Gastrocnemius medialis (tissue), 4 donors: ENCODE data around the gene MARCHF10.

Experiments used
- POLR2A ChIP-seq, 2 donors: fragments of 450-650 bp; IDR thresholded peaks; one replicate each; pipeline ENCODE4 v1.6.1; 2017; ENCODE audit warnings: antibody characterized with exemption in 2 of 2, mild to moderate bottlenecking in 2 of 2, moderate library complexity in 2 of 2
- TF ChIP-seq, protein P1 (sequence below), 5 experiments: fragments of 450-650 bp in 3 of 5; fragments of 200-600 bp in 2 of 5; sonication (generic) in 2 of 5; IDR thresholded peaks in 4 of 5; conservative IDR thresholded peaks in 1 of 5; 1 replicate in 4 of 5; 2 replicates in 1 of 5; pipeline ENCODE4 v1.5.1; 2016 to 2019; ENCODE audit warnings: antibody characterized with exemption in 5 of 5, mild to moderate bottlenecking in 3 of 5, moderate library complexity in 3 of 5

DNA sequence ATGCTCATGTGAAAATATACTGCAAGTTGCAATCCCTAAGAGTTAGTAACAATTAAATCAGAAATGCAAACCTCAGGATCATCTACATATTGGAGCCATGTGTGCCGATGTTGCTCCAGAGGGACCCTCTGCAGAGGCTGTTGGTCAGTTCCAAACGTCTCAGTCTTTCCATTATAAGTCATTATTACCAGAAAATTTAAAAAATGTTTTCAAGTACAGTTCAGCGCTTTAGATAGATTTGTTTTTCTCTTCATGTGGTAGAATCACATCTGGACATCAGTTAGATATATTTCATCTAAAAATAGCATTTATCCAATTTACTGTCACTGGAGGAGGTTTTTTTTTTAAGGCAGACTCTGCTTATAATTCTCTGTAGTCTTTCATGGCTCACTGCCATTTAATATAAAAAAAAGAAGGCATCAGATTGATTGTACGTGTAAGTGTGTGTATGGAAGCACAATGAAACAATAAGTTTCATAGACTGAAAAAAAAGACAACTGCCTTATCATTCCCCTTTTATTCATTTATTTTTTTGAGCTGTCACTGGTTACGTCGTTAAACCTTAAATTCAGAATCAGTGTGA is 46.1 kb upstream of the MARCHF10 start:
- TF ChIP-seq, protein P1, sequence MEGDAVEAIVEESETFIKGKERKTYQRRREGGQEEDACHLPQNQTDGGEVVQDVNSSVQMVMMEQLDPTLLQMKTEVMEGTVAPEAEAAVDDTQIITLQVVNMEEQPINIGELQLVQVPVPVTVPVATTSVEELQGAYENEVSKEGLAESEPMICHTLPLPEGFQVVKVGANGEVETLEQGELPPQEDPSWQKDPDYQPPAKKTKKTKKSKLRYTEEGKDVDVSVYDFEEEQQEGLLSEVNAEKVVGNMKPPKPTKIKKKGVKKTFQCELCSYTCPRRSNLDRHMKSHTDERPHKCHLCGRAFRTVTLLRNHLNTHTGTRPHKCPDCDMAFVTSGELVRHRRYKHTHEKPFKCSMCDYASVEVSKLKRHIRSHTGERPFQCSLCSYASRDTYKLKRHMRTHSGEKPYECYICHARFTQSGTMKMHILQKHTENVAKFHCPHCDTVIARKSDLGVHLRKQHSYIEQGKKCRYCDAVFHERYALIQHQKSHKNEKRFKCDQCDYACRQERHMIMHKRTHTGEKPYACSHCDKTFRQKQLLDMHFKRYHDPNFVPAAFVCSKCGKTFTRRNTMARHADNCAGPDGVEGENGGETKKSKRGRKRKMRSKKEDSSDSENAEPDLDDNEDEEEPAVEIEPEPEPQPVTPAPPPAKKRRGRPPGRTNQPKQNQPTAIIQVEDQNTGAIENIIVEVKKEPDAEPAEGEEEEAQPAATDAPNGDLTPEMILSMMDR (IDR thresholded peaks at IDR 0.05 in 4 of 5, conservative IDR thresholded peaks at IDR 0.05 in 1 of 5): no peak
- TF ChIP-seq POLR2A (IDR thresholded peaks at IDR 0.05): no peak
